Ishikawa (cell line): ENCODE data around the gene ALDH3B2.

Experiments used
- CEBPB ChIP-seq: IDR thresholded peaks from 2 replicates; pipeline ENCODE4 v1.6.1; 2012
- CREB1 ChIP-seq: IDR thresholded peaks from 2 replicates; pipeline ENCODE4 v1.6.1; 2012; ENCODE audit warnings: low read depth
- EGR1 ChIP-seq: IDR thresholded peaks from 2 replicates; pipeline ENCODE4 v1.6.1; 2012
- EP300 ChIP-seq: IDR thresholded peaks from 2 replicates; pipeline ENCODE4 v1.6.1; 2012; ENCODE audit warnings: borderline replicate concordance
- FOXM1 ChIP-seq: IDR thresholded peaks from 2 replicates; pipeline ENCODE4 v1.6.1; 2012; ENCODE audit warnings: low read depth, borderline replicate concordance
- NFIC ChIP-seq: IDR thresholded peaks from 2 replicates; pipeline ENCODE4 v1.6.1; 2012
- RAD21 ChIP-seq: IDR thresholded peaks from 2 replicates; pipeline ENCODE4 v1.6.1; 2012; ENCODE audit warnings: low read depth
- TAF1 ChIP-seq: IDR thresholded peaks from 2 replicates; pipeline ENCODE4 v1.6.1; 2012; ENCODE audit warnings: low read depth, mild to moderate bottlenecking
- TCF12 ChIP-seq: IDR thresholded peaks from 2 replicates; pipeline ENCODE4 v1.6.1; 2012; ENCODE audit warnings: low read depth
- TEAD4 ChIP-seq: IDR thresholded peaks from 2 replicates; pipeline ENCODE4 v1.6.1; 2012
- YY1 ChIP-seq: IDR thresholded peaks from 2 replicates; pipeline ENCODE4 v1.6.1; 2012; ENCODE audit warnings: low read depth
- ZBTB7A ChIP-seq: IDR thresholded peaks from 2 replicates; pipeline ENCODE4 v1.6.1; 2012; ENCODE audit warnings: low read depth
- TF ChIP-seq, protein P1 (sequence below): IDR thresholded peaks from 2 replicates; pipeline ENCODE4 v1.6.1; 2012
- TF ChIP-seq, protein P2 (sequence below): IDR thresholded peaks from 2 replicates; pipeline ENCODE4 v1.6.1; 2012; ENCODE audit warnings: low read depth, mild to moderate bottlenecking
- TF ChIP-seq, protein P3 (sequence below): IDR thresholded peaks from 2 replicates; pipeline ENCODE4 v1.6.1; 2012

Gene ALDH3B2

DNA sequence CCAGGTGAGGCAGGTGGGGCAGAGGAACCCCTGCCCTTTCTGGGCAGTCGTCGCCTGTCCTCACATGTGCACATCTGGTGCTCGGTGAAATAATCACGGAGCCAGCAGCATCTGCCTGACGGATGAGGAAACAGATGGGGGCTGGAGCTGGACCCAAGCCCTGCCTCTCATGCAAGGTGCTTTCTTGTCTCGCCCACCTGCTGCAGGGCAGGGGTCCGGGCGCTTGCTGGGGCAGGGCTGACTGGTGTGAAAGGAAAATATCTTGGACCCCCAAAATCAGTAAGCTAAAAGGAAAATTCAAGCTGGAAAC is 3.3 kb downstream of the ALDH3B2 start:
- no peak for TF ChIP-seq NFIC
- TF ChIP-seq CEBPB, result no peak
- TF ChIP-seq FOXM1, result no peak
- TF ChIP-seq EP300, result no peak
- no peak for TF ChIP-seq ZBTB7A
- no peak for TF ChIP-seq EGR1
- no peak for TF ChIP-seq TAF1
- TF ChIP-seq RAD21, result no peak
- TF ChIP-seq, protein P1, sequence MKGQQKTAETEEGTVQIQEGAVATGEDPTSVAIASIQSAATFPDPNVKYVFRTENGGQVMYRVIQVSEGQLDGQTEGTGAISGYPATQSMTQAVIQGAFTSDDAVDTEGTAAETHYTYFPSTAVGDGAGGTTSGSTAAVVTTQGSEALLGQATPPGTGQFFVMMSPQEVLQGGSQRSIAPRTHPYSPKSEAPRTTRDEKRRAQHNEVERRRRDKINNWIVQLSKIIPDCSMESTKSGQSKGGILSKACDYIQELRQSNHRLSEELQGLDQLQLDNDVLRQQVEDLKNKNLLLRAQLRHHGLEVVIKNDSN, result no peak
- TF ChIP-seq CREB1, result no peak
- TF ChIP-seq TEAD4, result no peak
- TF ChIP-seq TCF12, result no peak
- TF ChIP-seq, protein P2, sequence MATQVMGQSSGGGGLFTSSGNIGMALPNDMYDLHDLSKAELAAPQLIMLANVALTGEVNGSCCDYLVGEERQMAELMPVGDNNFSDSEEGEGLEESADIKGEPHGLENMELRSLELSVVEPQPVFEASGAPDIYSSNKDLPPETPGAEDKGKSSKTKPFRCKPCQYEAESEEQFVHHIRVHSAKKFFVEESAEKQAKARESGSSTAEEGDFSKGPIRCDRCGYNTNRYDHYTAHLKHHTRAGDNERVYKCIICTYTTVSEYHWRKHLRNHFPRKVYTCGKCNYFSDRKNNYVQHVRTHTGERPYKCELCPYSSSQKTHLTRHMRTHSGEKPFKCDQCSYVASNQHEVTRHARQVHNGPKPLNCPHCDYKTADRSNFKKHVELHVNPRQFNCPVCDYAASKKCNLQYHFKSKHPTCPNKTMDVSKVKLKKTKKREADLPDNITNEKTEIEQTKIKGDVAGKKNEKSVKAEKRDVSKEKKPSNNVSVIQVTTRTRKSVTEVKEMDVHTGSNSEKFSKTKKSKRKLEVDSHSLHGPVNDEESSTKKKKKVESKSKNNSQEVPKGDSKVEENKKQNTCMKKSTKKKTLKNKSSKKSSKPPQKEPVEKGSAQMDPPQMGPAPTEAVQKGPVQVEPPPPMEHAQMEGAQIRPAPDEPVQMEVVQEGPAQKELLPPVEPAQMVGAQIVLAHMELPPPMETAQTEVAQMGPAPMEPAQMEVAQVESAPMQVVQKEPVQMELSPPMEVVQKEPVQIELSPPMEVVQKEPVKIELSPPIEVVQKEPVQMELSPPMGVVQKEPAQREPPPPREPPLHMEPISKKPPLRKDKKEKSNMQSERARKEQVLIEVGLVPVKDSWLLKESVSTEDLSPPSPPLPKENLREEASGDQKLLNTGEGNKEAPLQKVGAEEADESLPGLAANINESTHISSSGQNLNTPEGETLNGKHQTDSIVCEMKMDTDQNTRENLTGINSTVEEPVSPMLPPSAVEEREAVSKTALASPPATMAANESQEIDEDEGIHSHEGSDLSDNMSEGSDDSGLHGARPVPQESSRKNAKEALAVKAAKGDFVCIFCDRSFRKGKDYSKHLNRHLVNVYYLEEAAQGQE, result no peak
- TF ChIP-seq, protein P3, sequence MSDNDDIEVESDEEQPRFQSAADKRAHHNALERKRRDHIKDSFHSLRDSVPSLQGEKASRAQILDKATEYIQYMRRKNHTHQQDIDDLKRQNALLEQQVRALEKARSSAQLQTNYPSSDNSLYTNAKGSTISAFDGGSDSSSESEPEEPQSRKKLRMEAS, result no peak
- no peak for TF ChIP-seq YY1

DNA sequence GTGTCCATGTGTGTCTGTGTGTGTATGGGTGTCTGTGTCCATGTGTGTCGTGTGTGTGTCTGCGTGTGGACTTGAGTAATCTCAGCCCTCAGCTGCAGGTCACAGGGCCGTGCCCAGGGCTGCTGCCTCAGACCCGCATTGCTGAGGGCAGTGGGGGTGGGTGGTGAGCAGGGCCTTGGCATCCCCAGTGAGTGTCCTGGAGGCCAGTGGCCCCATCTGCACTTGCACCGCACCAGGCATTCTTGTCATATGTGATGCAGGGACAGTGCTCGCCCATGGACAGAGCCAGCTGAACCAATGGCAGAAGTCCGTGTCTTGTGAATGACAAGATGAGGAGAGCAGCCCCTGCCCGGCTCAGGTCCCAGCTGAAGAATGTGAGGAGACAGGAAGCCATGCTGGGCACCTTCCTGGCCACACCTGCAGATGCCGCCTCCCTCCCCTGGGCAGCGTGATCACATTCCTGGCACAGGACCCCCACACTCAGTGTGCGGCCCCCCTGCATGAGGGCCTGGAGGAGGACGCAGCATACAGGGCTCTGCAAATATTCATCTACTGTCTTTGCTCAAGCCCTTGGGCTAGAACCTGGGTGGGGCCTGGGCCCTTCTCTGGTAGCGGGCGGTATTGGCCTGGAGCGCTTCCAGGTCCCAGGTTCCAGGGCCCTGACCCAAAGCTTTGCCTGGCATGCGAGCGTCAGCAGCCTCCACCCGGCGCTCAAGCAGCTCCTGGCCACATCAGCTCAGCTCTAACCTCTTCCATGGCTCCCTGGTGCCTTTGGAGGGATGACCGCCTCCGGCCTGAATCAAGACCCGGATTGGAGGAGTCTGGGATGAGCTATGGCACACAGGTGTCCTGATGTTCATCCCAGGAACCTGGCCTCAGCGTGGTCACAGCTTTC is 3.9 kb downstream of the ALDH3B2 start:
- TF ChIP-seq YY1, result no peak
- no peak for TF ChIP-seq EP300
- TF ChIP-seq TEAD4, result no peak
- TF ChIP-seq, protein P2, result no peak
- TF ChIP-seq TAF1, result no peak
- TF ChIP-seq, protein P3, result no peak
- TF ChIP-seq FOXM1, result no peak
- no peak for TF ChIP-seq EGR1
- no peak for TF ChIP-seq CEBPB
- no peak for TF ChIP-seq TCF12

DNA sequence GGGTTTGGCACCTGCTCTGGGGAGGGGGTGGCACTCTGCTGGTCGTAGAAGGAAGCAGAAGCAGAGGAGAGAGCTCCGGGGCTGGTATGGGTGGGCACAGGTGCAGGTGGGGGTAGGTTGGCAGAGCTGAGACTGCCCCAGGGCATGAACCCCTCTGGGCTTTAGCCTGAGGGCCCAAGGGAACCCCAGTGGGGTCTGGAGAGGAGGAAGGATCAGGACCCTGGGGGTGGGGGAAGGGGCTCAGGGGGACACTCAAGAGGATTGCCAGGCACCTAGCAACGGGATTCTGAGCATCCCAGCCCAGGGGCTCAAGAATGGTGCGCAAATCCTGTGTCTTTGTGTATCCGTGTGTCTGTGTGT is 6.3 kb downstream of the ALDH3B2 start:
- TF ChIP-seq, protein P3, result no peak
- TF ChIP-seq, protein P1, result no peak
- TF ChIP-seq EP300 (no peak), RAD21 (no peak), FOXM1 (no peak), YY1 (no peak), TAF1 (no peak), EGR1 (no peak)

DNA sequence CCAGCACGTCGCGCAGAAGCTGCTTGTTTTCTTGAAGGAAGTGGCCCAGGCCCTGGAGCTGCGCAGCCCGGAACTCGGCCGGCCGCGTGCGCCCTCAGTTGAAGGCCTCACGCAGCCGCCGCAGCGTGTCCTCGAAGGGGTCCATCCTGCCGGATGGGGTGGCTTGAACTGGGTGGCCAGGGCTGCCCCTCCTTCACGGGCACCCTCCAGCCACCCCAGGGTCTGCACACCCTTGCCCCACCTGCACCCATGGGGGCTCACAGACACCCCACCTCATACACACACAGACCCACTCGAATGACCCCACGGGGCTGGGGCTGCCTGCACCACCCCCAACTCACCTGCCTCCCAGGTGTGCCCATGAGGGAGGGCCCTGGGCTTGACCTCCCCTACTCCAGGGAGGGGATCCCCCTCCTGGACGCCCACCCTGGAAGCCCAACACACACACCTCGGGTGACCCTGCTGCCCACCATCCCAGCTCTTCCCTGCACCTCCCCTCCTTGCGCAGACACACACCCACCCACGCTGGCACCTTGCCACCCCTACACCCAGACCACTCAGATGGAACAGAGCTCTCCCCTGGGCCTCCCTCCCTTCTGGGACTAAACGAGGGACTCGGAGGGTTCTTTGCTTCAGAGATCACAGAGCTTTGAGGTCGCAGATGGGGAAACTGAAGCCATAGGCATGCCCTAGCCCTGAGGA is 6.8 kb downstream of the ALDH3B2 start:
- TF ChIP-seq CEBPB (no peak), ZBTB7A (peak; percentile 47; the same call in 1 of the 2 replicates), NFIC (peak; percentile 48), TAF1 (no peak), RAD21 (no peak), EP300 (no peak)
- TF ChIP-seq, protein P3, result no peak
- TF ChIP-seq, protein P1, result no peak
